IPS-18a (cell line): ENCODE data around the gene HNRNPUL1.

Experiments
- H3K27ac ChIP-seq: one replicate; pipeline ENCODE4 v1.5.1; 2013; ENCODE audit warnings: low read length
- H3K27me3 ChIP-seq: one replicate; pipeline ENCODE4 v1.6.1; 2013; ENCODE audit warnings: mild to moderate bottlenecking, low read length; ENCODE audit not compliant: control insufficient read depth, insufficient read depth
- H3K36me3 ChIP-seq: one replicate; pipeline ENCODE4 v1.6.1; 2013; ENCODE audit warnings: low read depth, low read length; ENCODE audit not compliant: control insufficient read depth
- H3K4me1 ChIP-seq: one replicate; pipeline ENCODE4 v1.6.1; 2013; ENCODE audit warnings: low read depth, low read length; ENCODE audit not compliant: control insufficient read depth
- H3K4me3 ChIP-seq: one replicate; pipeline ENCODE4 v1.5.1; 2013; ENCODE audit warnings: low read length
- H3K9ac ChIP-seq: one replicate; pipeline ENCODE4 v1.6.1; 2013; ENCODE audit warnings: mild to moderate bottlenecking, low read length, moderate library complexity
- H3K9me3 ChIP-seq: one replicate; pipeline ENCODE4 v1.6.1; 2013; ENCODE audit warnings: low read depth, low read length; ENCODE audit not compliant: control insufficient read depth

Gene HNRNPUL1

DNA sequence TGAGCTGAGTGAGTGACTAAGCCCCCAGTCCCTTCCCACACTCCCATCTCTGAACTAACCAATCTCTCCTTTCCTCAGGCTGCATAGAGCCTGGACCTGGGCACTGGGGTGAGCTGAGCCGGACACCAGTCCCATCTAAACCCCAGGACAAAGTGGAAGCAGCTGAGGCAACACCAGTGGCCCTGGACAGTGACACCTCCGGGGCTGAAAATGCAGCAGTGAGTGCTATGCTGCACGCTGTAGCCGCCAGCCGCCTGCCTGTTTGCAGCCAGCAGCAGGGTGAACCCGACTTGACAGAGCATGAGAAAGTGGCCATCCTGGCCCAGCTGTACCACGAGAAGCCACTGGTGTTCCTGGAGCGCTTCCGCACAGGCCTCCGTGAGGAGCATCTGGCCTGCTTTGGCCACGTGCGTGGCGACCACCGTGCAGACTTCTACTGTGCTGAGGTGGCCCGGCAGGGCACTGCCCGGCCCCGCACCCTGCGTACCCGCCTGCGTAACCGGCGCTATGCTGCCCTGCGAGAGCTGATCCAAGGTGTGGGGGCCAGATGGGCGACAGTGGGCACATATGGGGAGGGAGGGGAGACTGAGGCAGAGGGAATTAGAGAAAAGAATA, 52.2 kb downstream of the HNRNPUL1 start:
- Histone ChIP-seq H3K27ac (no peak overlapping the region), H3K36me3 (peaks cover 24% of the 10 kb centered on the region), H3K27me3 (no peaks in the 10 kb centered on the region), H3K9me3 (no peaks in the 10 kb centered on the region), H3K9ac (no peak overlapping the region), H3K4me1 (no peaks in the 10 kb centered on the region), H3K4me3 (no peak overlapping the region)

DNA sequence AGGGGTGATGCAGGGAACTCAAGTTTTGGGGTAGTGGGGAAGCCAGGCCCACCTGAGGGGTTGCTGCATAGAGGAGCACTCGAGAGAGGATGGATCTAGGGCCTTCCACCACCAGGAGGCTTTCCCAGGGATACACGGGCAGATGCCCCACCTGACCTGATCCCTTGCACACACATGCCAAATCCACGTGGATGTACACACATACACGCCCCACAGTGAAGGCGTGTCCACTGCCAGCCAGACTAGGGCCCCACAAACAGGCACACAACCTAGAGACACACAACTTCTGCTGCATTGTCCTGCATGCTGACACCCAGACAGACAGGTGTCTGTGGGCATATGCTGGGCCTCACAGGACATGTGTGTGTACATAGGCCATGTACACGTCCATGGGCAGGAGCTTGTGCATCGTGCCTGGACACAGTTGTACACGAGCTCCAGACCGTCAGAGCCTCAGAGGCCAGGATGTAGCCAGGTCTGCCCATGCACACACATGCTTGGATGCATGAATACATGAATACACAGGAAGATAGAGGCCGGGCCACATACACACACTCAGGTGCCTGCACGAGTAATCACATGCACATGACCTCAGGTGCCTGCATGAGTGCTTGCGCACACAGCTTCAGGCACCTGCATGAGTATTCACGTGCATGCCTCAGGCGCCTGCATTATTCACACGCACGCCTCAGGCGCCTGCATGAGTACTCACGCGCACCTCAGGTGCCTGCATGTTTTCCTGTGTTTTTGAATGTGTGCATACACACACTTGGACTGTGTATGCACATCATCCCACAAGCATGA, 54.7 kb downstream of the HNRNPUL1 start:
- Histone ChIP-seq H3K9ac (no peak overlapping the region), H3K36me3 (peaks cover 21% of the 10 kb centered on the region), H3K27ac (no peak overlapping the region), H3K27me3 (no peaks in the 10 kb centered on the region), H3K4me1 (peaks cover 11% of the 10 kb centered on the region), H3K9me3 (no peaks in the 10 kb centered on the region), H3K4me3 (no peak overlapping the region)

DNA sequence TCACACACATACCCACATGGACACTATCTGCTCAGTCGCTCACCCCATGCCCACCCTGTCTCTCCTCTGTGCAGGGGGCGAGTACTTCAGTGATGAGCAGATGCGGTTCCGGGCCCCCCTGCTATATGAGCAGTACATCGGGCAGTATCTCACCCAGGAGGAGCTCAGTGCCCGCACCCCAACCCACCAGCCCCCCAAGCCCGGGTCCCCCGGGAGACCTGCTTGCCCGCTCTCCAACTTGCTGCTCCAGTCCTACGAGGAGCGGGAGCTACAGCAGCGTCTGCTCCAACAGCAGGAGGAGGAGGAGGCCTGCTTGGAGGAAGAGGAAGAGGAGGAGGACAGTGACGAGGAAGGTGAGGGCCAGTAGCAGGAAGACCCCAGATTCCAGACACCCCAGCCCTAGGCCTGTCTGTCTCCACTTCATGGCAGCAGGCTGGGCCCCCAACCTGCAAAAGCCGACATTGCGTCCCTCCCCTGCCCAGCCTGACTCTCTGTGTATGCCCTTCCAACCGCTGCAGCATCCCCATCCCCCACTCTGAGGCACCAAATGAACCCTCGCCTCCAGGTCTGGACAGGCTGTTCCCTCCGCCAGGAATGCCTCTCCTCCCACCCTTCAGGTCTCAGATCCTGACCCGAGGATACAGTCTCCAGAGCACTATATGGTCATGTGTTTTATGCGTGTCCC, 55.5 kb downstream of the HNRNPUL1 start:
- no peaks in the 10 kb centered on the region for H3K27me3 ChIP-seq
- H3K36me3 ChIP-seq = peaks cover 21% of the 10 kb centered on the region
- H3K4me3 ChIP-seq = no peak overlapping the region
- no peak overlapping the region for H3K9ac ChIP-seq
- H3K9me3 ChIP-seq = no peaks in the 10 kb centered on the region
- no peak overlapping the region for H3K27ac ChIP-seq
- peaks cover 19% of the 10 kb centered on the region for H3K4me1 ChIP-seq

DNA sequence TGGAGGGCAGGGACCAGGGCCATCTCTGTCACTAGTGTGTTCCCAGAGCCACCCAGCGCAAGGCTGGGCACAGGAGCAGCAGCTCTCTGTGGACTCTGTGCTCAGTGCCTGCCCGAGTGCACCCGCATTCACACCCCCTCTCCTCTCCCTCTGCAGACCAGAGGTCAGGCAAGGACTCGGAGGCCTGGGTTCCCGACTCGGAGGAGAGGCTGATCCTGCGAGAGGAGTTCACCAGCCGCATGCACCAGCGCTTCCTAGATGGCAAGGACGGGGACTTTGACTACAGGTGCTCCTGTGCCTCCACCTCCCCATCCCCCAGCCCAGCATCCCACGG, 56.0 kb downstream of the HNRNPUL1 start:
- H3K36me3 ChIP-seq = peaks cover 21% of the 10 kb centered on the region
- H3K27ac ChIP-seq = no peak overlapping the region
- H3K4me3 ChIP-seq = no peak overlapping the region
- H3K9ac ChIP-seq = no peak overlapping the region
- no peaks in the 10 kb centered on the region for H3K27me3 ChIP-seq
- peaks cover 21% of the 10 kb centered on the region for H3K4me1 ChIP-seq
- no peaks in the 10 kb centered on the region for H3K9me3 ChIP-seq

DNA sequence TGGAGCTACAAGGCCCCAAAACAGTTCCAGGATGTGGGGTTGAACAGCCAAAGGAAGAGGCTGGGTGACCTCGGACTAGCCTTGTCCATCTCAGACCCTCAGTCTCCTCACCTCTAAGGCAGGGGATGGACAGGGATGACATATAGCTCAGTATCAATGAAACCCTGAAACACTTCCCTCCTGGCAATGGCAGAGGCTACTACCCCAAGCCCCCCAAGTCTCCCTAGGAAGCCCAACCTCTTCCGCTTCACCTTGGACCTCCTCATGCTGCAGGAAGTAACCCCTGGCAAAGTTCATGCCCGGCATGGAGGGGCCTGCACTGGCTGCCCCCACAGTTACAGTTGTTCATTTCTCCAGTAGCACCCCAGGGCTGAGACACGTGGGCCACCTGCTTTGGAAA, 56.4 kb downstream of the HNRNPUL1 start:
- Histone ChIP-seq H3K27ac (no peak overlapping the region), H3K9me3 (no peaks in the 10 kb centered on the region), H3K9ac (no peak overlapping the region), H3K36me3 (peaks cover 21% of the 10 kb centered on the region), H3K4me3 (no peak overlapping the region), H3K4me1 (peaks cover 21% of the 10 kb centered on the region), H3K27me3 (no peaks in the 10 kb centered on the region)

DNA sequence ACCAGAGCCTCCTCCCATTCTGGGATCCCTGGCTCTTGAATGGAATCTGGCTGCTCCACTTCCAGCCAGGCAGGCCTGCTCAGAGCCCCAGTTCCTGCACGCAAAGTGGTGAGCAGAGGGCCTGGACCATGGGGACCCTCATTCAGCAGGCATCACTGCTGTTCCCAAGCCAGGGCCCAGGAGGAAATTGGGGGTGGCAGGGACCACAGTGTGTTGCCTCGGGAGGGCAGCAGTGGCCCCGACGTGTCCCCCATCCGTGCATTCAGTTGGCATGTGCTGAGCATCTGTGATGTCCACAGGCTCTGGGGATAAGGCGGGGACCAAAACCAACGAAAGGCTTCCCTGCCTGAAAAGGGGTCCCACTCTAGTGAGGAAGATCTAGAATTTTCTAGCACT, 57.0 kb downstream of the HNRNPUL1 start:
- Histone ChIP-seq H3K9ac (no peak overlapping the region), H3K4me1 (peaks cover 24% of the 10 kb centered on the region), H3K27ac (no peak overlapping the region), H3K36me3 (peaks cover 20% of the 10 kb centered on the region), H3K9me3 (no peaks in the 10 kb centered on the region), H3K27me3 (peaks cover 2% of the 10 kb centered on the region), H3K4me3 (no peak overlapping the region)

DNA sequence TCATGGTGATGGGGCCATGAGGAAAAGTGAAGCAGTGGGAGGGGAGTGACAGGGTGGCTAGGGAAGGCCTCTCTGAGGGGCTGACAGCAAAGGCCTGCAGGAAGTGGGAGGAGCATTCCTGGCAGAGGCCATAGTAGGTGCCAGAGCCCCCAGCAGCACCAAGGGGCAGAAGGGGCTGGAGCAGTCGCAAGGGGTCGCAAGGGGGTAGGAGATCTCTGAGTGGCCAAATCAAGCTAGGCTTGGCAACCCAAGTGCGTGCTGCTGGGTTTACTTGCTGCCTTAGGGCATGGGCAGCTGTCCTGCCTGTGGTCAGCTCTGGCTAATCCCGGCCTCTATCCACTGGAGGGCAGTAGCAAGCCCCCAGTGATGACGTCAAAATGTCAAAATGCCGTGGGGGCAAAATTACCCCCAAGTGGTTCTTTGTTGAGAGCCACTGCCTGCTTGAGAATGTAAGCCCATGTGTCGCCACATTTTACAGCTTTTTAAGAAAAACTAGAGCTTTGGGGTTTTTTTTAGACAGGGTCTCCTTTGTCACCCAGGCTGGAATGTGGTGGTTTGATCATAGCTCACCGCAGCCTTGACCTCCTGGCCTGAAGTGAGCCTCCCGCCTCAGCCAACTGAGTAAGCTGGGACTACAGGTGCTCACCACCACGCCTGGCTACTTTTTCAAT, 57.6 kb downstream of the HNRNPUL1 start:
- no peaks in the 10 kb centered on the region for H3K9me3 ChIP-seq
- H3K36me3 ChIP-seq = peaks cover 15% of the 10 kb centered on the region
- H3K4me3 ChIP-seq = no peak overlapping the region
- peaks cover 25% of the 10 kb centered on the region for H3K4me1 ChIP-seq
- peaks cover 4% of the 10 kb centered on the region for H3K27me3 ChIP-seq
- H3K9ac ChIP-seq = no peak overlapping the region
- no peak overlapping the region for H3K27ac ChIP-seq

DNA sequence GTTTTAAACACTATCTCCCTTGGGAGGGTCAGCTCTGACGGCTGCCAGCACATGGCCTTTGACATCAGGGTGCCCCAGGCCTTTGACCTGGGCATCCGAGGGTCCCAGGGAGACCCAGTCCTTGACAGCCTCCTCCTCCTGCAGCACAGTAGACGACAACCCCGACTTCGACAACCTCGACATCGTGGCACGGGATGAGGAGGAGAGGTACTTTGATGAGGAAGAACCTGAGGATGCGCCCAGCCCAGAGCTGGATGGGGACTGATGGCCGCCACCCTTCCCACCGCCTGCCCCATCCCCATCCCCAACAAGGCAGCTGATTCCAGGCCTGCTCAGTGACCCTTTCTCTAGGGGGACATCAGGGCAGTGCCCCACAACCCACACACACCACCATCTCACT, 58.3 kb downstream of the HNRNPUL1 start:
- Histone ChIP-seq H3K9ac (no peak overlapping the region), H3K36me3 (peaks cover 9% of the 10 kb centered on the region), H3K27me3 (peaks cover 4% of the 10 kb centered on the region), H3K9me3 (no peaks in the 10 kb centered on the region), H3K4me3 (no peak overlapping the region), H3K27ac (no peak overlapping the region), H3K4me1 (peaks cover 31% of the 10 kb centered on the region)

DNA sequence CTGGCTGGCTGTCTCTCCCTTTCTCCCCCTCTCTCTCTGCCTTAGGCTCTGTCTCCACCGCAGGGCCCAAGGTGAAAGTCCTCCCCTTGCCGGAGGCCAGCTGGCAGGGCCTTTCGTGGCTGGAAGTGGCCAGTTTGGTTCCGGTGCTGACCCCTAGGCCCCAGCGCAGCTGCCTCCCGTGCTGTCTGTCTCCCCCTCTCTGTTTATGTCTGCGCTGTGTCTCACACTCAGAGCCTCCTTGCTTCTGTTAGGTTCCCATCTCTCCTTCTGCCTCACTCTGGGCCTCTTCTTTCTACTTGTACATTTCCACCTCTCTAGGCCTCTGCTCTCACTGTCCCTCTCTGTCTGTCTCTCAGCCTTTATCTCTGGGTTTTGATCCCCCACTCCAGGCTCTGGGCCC, 58.9 kb downstream of the HNRNPUL1 start:
- Histone ChIP-seq H3K4me1 (peaks cover 31% of the 10 kb centered on the region), H3K27ac (no peak overlapping the region), H3K27me3 (peaks cover 4% of the 10 kb centered on the region), H3K9ac (no peak overlapping the region), H3K36me3 (peaks cover 9% of the 10 kb centered on the region), H3K4me3 (no peak overlapping the region), H3K9me3 (no peaks in the 10 kb centered on the region)

DNA sequence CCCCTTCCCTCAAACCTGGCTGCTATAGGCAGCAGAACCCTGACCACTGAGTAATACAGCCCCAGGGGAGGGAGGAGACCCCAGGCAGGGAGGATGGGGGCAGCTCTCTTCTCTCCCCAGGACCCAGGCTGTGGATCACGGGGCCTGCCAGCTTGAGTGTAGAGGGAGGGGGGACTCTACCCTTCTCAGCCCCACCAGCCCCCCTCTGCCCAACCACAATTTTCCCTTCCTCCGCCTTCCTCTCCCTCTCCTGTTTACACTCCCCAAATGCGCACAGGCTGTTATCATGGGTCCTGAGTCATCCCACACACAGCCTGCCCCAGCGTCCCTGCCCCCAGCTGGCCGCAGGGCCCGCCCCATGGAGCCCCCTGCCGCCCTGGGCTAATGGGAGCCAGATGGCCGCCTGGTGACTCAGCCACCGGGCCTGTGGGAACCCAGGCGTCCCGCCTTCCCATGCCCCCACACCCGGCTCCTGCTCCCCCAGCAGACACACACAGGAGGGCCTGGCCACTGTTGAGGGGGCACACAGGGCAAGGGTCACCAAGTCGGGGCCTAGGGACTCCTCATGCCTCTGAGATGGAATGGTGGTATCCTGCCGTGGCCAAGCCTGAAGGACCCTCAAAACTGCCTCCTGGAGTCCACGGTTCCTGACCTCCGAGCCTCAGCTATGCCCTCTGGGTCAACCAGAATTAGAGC, 59.4 kb downstream of the HNRNPUL1 start:
- Histone ChIP-seq H3K27me3 (peaks cover 4% of the 10 kb centered on the region), H3K27ac (no peak overlapping the region), H3K4me1 (peaks cover 31% of the 10 kb centered on the region), H3K36me3 (peaks cover 6% of the 10 kb centered on the region), H3K4me3 (no peak overlapping the region), H3K9ac (no peak overlapping the region), H3K9me3 (no peaks in the 10 kb centered on the region)

DNA sequence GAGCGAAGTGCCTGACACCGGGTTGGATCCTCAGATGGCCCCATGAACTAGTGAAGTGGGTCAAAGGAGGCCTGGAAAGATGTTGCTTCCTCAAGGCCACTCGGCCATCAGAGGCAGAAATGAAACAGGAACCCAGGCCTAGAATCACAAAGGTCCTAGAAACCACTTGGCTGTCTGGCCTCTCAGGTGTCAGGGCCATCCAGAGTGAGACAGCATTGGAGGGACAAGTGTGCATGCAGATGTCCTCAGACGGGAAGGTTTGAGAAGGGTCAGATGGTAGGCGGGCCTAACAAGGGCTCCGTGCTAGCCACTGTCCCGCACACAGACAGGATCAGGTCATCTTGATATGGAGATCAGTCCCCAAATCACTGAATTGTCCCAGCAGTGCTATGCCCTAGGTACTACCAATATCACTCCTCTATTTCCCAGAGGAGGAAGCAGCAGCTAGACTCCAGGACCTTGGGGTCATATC, 60.1 kb downstream of the HNRNPUL1 start:
- Histone ChIP-seq H3K9me3 (no peaks in the 10 kb centered on the region), H3K36me3 (no peaks in the 10 kb centered on the region), H3K4me3 (peak overlapping the region; percentile 51), H3K27me3 (peaks cover 4% of the 10 kb centered on the region), H3K9ac (no peak overlapping the region), H3K27ac (no peak overlapping the region), H3K4me1 (peaks cover 31% of the 10 kb centered on the region)
